Measurements from ENCODE around the gene HJURP. TPM values are rescaled to one million over a fixed set of nuclear protein-coding genes. Genes with fewer than 3 reads are reported as not detected.

Gene HJURP
- total RNA-seq, 1 experiment from 2014 or later, result 37.0 TPM

- Histone ChIP-seq H3K9ac (ENCODE audit: low read length) (peak overlapping the region; percentile 95), H2AFZ (ENCODE audit: low read length) (no peak overlapping the region), H3K4me3 (ENCODE audit: low read length) (peak overlapping the region; percentile 98), H3K27ac (ENCODE audit: low read length) (no peak overlapping the region), H3K9me3 (ENCODE audit: low read length) (no peaks in the 10 kb centered on the region), H3F3A (ENCODE audit: low read length, unreplicated experiment) (no peaks in the 10 kb centered on the region), H3K27me3 (ENCODE audit: low read length) (no peaks in the 10 kb centered on the region), H3K4me1 (ENCODE audit: insufficient read depth, low read length) (peaks cover 26% of the 10 kb centered on the region), H3K4me2 (ENCODE audit: low read length) (peak overlapping the region; percentile 93), H3K9me2 (replicated peaks; ENCODE audit: low read length) (no peaks in the 10 kb centered on the region), H4K20me1 (ENCODE audit: low read length) (peaks cover 34% of the 10 kb centered on the region), H3K79me2 (ENCODE audit: low read length) (peaks cover 60% of the 10 kb centered on the region), H3K36me3 (ENCODE audit: low read depth, low read length) (peaks cover 50% of the 10 kb centered on the region)
- intact Hi-C loops (cut with micrococcal nuclease), result loop anchor here (5.0 kb wide), 2 partner anchors 146 to 371 kb away; no protein-coding TSS in a partner anchor
- ChIA-PET POLR2A (ENCODE audit: unreplicated experiment) (interaction anchor here (0.6 kb wide), 1 partner anchor 1646 kb away, joined by 5 read pairs; no protein-coding TSS in a partner anchor), CTCF (no interaction called here)
- DNase-seq (peak; percentile 18), ATAC-seq (peak; percentile 8; the same call in 1 of the 2 replicates)
- TSS peak; percentile 36 for BruUV-seq (replicated peaks)
- TF ChIP-seq EZH2 (IDR thresholded peaks at IDR 0.05; ENCODE audit: low read length, unreplicated experiment), result no peak
- no peak for TF ChIP-seq EZH2phosphoT487 (IDR thresholded peaks at IDR 0.05; ENCODE audit: borderline replicate concordance, low read length)
- no peak for TF ChIP-seq CTCF (conservative IDR thresholded peaks at IDR 0.05; ENCODE audit: low read depth, low read length)
These were observed 982 bp downstream of the HJURP start for GRCh38 chr2:233853353-233853752.

GRCh38 chr2:233852056-233852455 lies 2.3 kb downstream of the HJURP start:
- no peaks in the 10 kb centered on the region for H3K27me3 ChIP-seq (ENCODE audit: low read length)
- DNase-seq, result no peak
- peaks cover 39% of the 10 kb centered on the region for H4K20me1 ChIP-seq (ENCODE audit: low read length)
- POLR2A ChIA-PET (ENCODE audit: unreplicated experiment), result no interaction called here
- no peak overlapping the region for H2AFZ ChIP-seq (ENCODE audit: low read length)
- no peaks in the 10 kb centered on the region for H3K9me2 ChIP-seq (replicated peaks; ENCODE audit: low read length)
- H3K4me3 ChIP-seq (ENCODE audit: low read length), result peak overlapping the region; percentile 98
- H3K4me2 ChIP-seq (ENCODE audit: low read length), result peak overlapping the region; percentile 93
- CTCF ChIA-PET, result interaction anchor here (0.7 kb wide), 1 partner anchor 770 kb away, joined by 3 read pairs; no protein-coding TSS in a partner anchor
- no peak for ATAC-seq
- BruUV-seq (replicated peaks), result no TSS peak
- peaks cover 26% of the 10 kb centered on the region for H3K4me1 ChIP-seq (ENCODE audit: insufficient read depth, low read length)
- TF ChIP-seq EZH2phosphoT487 (IDR thresholded peaks at IDR 0.05; ENCODE audit: borderline replicate concordance, low read length), result no peak
- no peak for TF ChIP-seq CTCF (conservative IDR thresholded peaks at IDR 0.05; ENCODE audit: low read depth, low read length)
- TF ChIP-seq EZH2 (IDR thresholded peaks at IDR 0.05; ENCODE audit: low read length, unreplicated experiment), result no peak
- H3K79me2 ChIP-seq (ENCODE audit: low read length), result peaks cover 73% of the 10 kb centered on the region
- intact Hi-C loops (cut with micrococcal nuclease), result loop anchor here (5.0 kb wide), 2 partner anchors 145 to 370 kb away; no protein-coding TSS in a partner anchor
- no peaks in the 10 kb centered on the region for H3F3A ChIP-seq (ENCODE audit: low read length, unreplicated experiment)
- no peaks in the 10 kb centered on the region for H3K9me3 ChIP-seq (ENCODE audit: low read length)
- peak overlapping the region; percentile 95; the same call in 1 of the 2 replicates for H3K9ac ChIP-seq (ENCODE audit: low read length)
- H3K36me3 ChIP-seq (ENCODE audit: low read depth, low read length), result peaks cover 61% of the 10 kb centered on the region
- no peak overlapping the region for H3K27ac ChIP-seq (ENCODE audit: low read length)

- H3K9me3 ChIP-seq (ENCODE audit: low read length), result no peaks in the 10 kb centered on the region
- POLR2A ChIA-PET (ENCODE audit: unreplicated experiment), result no interaction called here
- peak overlapping the region; percentile 23; the same call in 1 of the 2 replicates for H3K4me2 ChIP-seq (ENCODE audit: low read length)
- H3K4me1 ChIP-seq (ENCODE audit: insufficient read depth, low read length), result peaks cover 26% of the 10 kb centered on the region
- intact Hi-C loops (cut with micrococcal nuclease), result loop anchor here (5.0 kb wide), 2 partner anchors 144 to 369 kb away; no protein-coding TSS in a partner anchor
- no peak overlapping the region for H3K9ac ChIP-seq (ENCODE audit: low read length)
- no TSS peak for BruUV-seq (replicated peaks)
- no peak overlapping the region for H2AFZ ChIP-seq (ENCODE audit: low read length)
- TF ChIP-seq CTCF (conservative IDR thresholded peaks at IDR 0.05; ENCODE audit: low read depth, low read length) (no peak), EZH2phosphoT487 (IDR thresholded peaks at IDR 0.05; ENCODE audit: borderline replicate concordance, low read length) (no peak)
- DNase-seq (no peak), ATAC-seq (no peak)
- peaks cover 82% of the 10 kb centered on the region for H3K79me2 ChIP-seq (ENCODE audit: low read length)
- no peaks in the 10 kb centered on the region for H3K27me3 ChIP-seq (ENCODE audit: low read length)
- H3K9me2 ChIP-seq (replicated peaks; ENCODE audit: low read length), result no peaks in the 10 kb centered on the region
- peaks cover 44% of the 10 kb centered on the region for H4K20me1 ChIP-seq (ENCODE audit: low read length)
- no peak overlapping the region for H3K4me3 ChIP-seq (ENCODE audit: low read length)
- H3K27ac ChIP-seq (ENCODE audit: low read length), result no peak overlapping the region
- H3F3A ChIP-seq (ENCODE audit: low read length, unreplicated experiment), result no peaks in the 10 kb centered on the region
- peaks cover 69% of the 10 kb centered on the region for H3K36me3 ChIP-seq (ENCODE audit: low read depth, low read length)
- CTCF ChIA-PET, result no interaction called here
These were observed 3.2 kb downstream of the HJURP start for GRCh38 chr2:233851169-233851568.
